CD4-positive, alpha-beta T cell treated with Interleukin-17A for 4 hours (primary cell): Measurements from ENCODE around the gene ABLIM2.
"Not testable (repeated sequence)": the region's sequence is repeated elsewhere in the genome, so short reads cannot be mapped to it uniquely, and the experiment has no call there.

Experiments used
- DNase-seq: peaks from one replicate; pipeline ENCODE4 v3.0.0-alpha.2; 2020; ENCODE audit warnings: mixed read lengths

ABLIM2 gene

GRCh38 chr4:8155660-8156421, 2.8 kb downstream of the ABLIM2 start:
- no peak for DNase-seq

GRCh38 chr4:8155048-8155447, 3.6 kb downstream of the ABLIM2 start:
- no peak for DNase-seq

- DNase-seq, result no peak
These were observed 5.2 kb downstream of the ABLIM2 start for GRCh38 chr4:8153441-8153840.

GRCh38 chr4:8152865-8153257, 5.8 kb downstream of the ABLIM2 start:
- DNase-seq, result no peak

- DNase-seq, result no peak
These were observed 6.3 kb downstream of the ABLIM2 start for GRCh38 chr4:8152090-8152864.

- DNase-seq, result no peak
These were observed 7.4 kb downstream of the ABLIM2 start for GRCh38 chr4:8151165-8151650.

- DNase-seq, result no peak
These were observed 8.2 kb downstream of the ABLIM2 start for GRCh38 chr4:8150152-8151090.

GRCh38 chr4:8149664-8150063, 8.9 kb downstream of the ABLIM2 start:
- no peak for DNase-seq

GRCh38 chr4:8148785-8149435, 9.7 kb downstream of the ABLIM2 start:
- no peak for DNase-seq

GRCh38 chr4:8148159-8148558, 10.5 kb downstream of the ABLIM2 start:
- no peak for DNase-seq

GRCh38 chr4:8147231-8147970, 11.2 kb downstream of the ABLIM2 start:
- DNase-seq, result no peak

GRCh38 chr4:8146157-8146556, 12.5 kb downstream of the ABLIM2 start:
- DNase-seq, result no peak

- DNase-seq, result no peak
These were observed 14.3 kb downstream of the ABLIM2 start for GRCh38 chr4:8144359-8144758.

GRCh38 chr4:8143392-8144140, 15.0 kb downstream of the ABLIM2 start:
- no peak for DNase-seq

- DNase-seq, result no peak
These were observed 16.1 kb downstream of the ABLIM2 start for GRCh38 chr4:8142556-8142955.

GRCh38 chr4:8141935-8142334, 16.7 kb downstream of the ABLIM2 start:
- no peak for DNase-seq

- DNase-seq, result no peak
These were observed 17.7 kb downstream of the ABLIM2 start for GRCh38 chr4:8140915-8141314.

GRCh38 chr4:8139726-8140125, 18.9 kb downstream of the ABLIM2 start:
- DNase-seq, result not testable (repeated sequence)

GRCh38 chr4:8136972-8137710, 21.5 kb downstream of the ABLIM2 start:
- no peak for DNase-seq

GRCh38 chr4:8136529-8136928, 22.1 kb downstream of the ABLIM2 start:
- DNase-seq, result no peak
